ENCODE measurements around the gene EMD. TPM values are rescaled to one million over a fixed set of nuclear protein-coding genes. Genes with fewer than 3 reads are reported as not detected.

The EMD gene
- total RNA-seq, 2 experiments from 2014 or later, result 164 to 178 TPM

GRCh38 chrX:154397888-154398667, 19.0 kb downstream of the EMD start, which contains the start of gene RPL10:
RPL10 (plus strand) TSS chrX:154398377; CDS start chrX:154398520, 143 bp downstream.
- Mint-ChIP-seq H3K4me1 (ENCODE audit: low read depth) (peaks cover 22% of the 10 kb centered on the region), H3K27me3 (no peaks in the 10 kb centered on the region), H3K36me3 (ENCODE audit: low read depth) (peaks cover 43% of the 10 kb centered on the region), H3K9me3 (no peaks in the 10 kb centered on the region), H3K4me3 (peak within 1 kb of the TSS; percentile 98), H3K27ac (peak within 1 kb of the TSS; percentile 99)
- peak; percentile 76 to 96 (median 86) for DNase-seq
- no peaks in the 10 kb centered on the region for H3K27me3 ChIP-seq (ENCODE audit: control insufficient read depth in 1 of 2, insufficient read depth in 2 of 2, low read length in 2 of 2)
- H3K36me3 ChIP-seq (ENCODE audit: insufficient read depth, low read length), result peaks cover 24% of the 10 kb centered on the region
- TF ChIP-seq CTCF (IDR thresholded peaks at IDR 0.05), result no peak
- intact Hi-C loops (cut with DNase I, micrococcal nuclease), result loop anchor here in 1 of 2 experiments (5.0 kb wide), 1 partner anchor 134 kb away; no protein-coding TSS in a partner anchor
- POLR2A ChIA-PET, result interaction anchor here (0.6 to 3.9 kb wide), 37 partner anchors 11 to 604 kb away, joined by 3 to 40 read pairs (median 4); partner anchors contain the start of genes ATP6AP1, DKC1, DNASE1L1 and EMD
- ATAC-seq (ENCODE audit: poor library complexity), result peak; percentile 83
- no peaks in the 10 kb centered on the region for H3K9me3 ChIP-seq (ENCODE audit: control insufficient read depth in 1 of 2, insufficient read depth in 1 of 2, low read length in 2 of 2)
- H3K4me1 ChIP-seq (ENCODE audit: insufficient read depth, low read length), result peaks cover 27% of the 10 kb centered on the region
- CTCF ChIA-PET, result interaction anchor here (0.9 to 3.2 kb wide), 8 partner anchors 13 to 129 kb away, joined by 3 to 15 read pairs (median 3); partner anchors contain the start of genes SLC10A3 and TAFAZZIN
- H3K4me3 ChIP-seq (ENCODE audit: low read length), result peak within 1 kb of the TSS; percentile 72
- peak within 1 kb of the TSS; percentile 88 to 99 for H3K27ac ChIP-seq (ENCODE audit: low read depth in 1 of 2, low read length in 2 of 2)

- Histone ChIP-seq H3K4me3 (ENCODE audit: low read length) (peak overlapping the region; percentile 72), H3K9me3 (ENCODE audit: control insufficient read depth in 1 of 2, insufficient read depth in 1 of 2, low read length in 2 of 2) (no peaks in the 10 kb centered on the region), H3K27ac (ENCODE audit: low read depth in 1 of 2, low read length in 2 of 2) (peak overlapping the region; percentile 88 to 99), H3K36me3 (ENCODE audit: insufficient read depth, low read length) (peaks cover 24% of the 10 kb centered on the region), H3K4me1 (ENCODE audit: insufficient read depth, low read length) (peaks cover 27% of the 10 kb centered on the region), H3K27me3 (ENCODE audit: control insufficient read depth in 1 of 2, insufficient read depth in 2 of 2, low read length in 2 of 2) (no peaks in the 10 kb centered on the region)
- ATAC-seq (ENCODE audit: poor library complexity) (peak; percentile 50), DNase-seq (peak; percentile 73 to 91 (median 80))
- Mint-ChIP-seq H3K27ac (peak overlapping the region; percentile 99), H3K4me1 (ENCODE audit: low read depth) (peaks cover 22% of the 10 kb centered on the region), H3K36me3 (ENCODE audit: low read depth) (peaks cover 48% of the 10 kb centered on the region), H3K27me3 (no peaks in the 10 kb centered on the region), H3K4me3 (peak overlapping the region; percentile 98), H3K9me3 (no peaks in the 10 kb centered on the region)
- intact Hi-C loops (cut with DNase I, micrococcal nuclease), result loop anchor here in 1 of 2 experiments (5.0 kb wide), 1 partner anchor 133 kb away; no protein-coding TSS in a partner anchor
- ChIA-PET CTCF (interaction anchor here (0.6 to 3.2 kb wide), 10 partner anchors 12 to 362 kb away, joined by 3 to 15 read pairs (median 3); partner anchors contain the start of genes SLC10A3 and TAFAZZIN), POLR2A (interaction anchor here (0.6 to 3.9 kb wide), 30 partner anchors 10 to 472 kb away, joined by 3 to 40 read pairs (median 4); partner anchors contain the start of genes ARHGAP4, ATP6AP1, DKC1 and DNASE1L1)
- TF ChIP-seq CTCF (IDR thresholded peaks at IDR 0.05), result peak; percentile 74
Observed at GRCh38 chrX:154398668-154399526, 19.8 kb downstream of the EMD start.

All from CD4-positive, alpha-beta T cell (primary cell).